HepG2 (cell line): ENCODE results near the gene CAND1. TPM values are rescaled to one million over a fixed set of nuclear protein-coding genes. Genes with fewer than 3 reads are reported as not detected.

ENCODE experiments used
- ATAC-seq: fragments of 200-7000 bp; cut with Tn5 transposase; 3 replicates; pipeline ENCODE4 v1.9.1; 2020; ENCODE audit warnings: mild to moderate bottlenecking, moderate library complexity
- BruUV-seq: library from RNA; stranded (reverse); fragments of 400-500 nt; replicated peaks from 2 replicates; lab custom pipeline; 2021; lab: Mats Ljungman, UMichigan
- CTCF ChIA-PET: fragments of 300-600 bp; formaldehyde crosslinking; extraction: SDS; loops from one replicate; lab custom pipeline; 2021; ENCODE audit warnings: low total read pairs, inconsistent platforms, low intra/inter-chr PET ratio; lab: Yijun Ruan, JAX
- POLR2A ChIA-PET: fragments of 350-600 bp; sonication (Branson Sonifier 250); formaldehyde crosslinking; loops from one replicate; lab custom pipeline; 2020; ENCODE audit warnings: antibody characterized with exemption, inconsistent platforms; lab: Yijun Ruan, JAX
- DNase-seq: peaks from one replicate; pipeline ENCODE4 v3.0.0-alpha.2; 2015; ENCODE audit warnings: low spot score
- FAIRE-seq: peaks from 3 replicates; lab custom pipeline; 2011; peaks lifted over from hg19 to GRCh38; lab: Jason Lieb, UNC
- H2AFZ ChIP-seq: one replicate; pipeline ENCODE4 v1.6.1; 2011; ENCODE audit warnings: low read length, inconsistent platforms
- H3K27ac ChIP-seq: fragments of 300-600 bp; 3 replicates; pipeline ENCODE4 v1.8.0; 2011; ENCODE audit warnings: mixed run types, mild to moderate bottlenecking, mixed read lengths, low read length, inconsistent platforms; ENCODE audit not compliant: insufficient read depth; ENCODE audit errors: extremely low read length
- H3K27me3 ChIP-seq, 2 experiments: fragments of 200-600 bp in 1 of 2; 2 replicates in 1 of 2; 3 replicates in 1 of 2; pipeline versions ENCODE4 v1.6.0 to v1.8.0; 2011; ENCODE audit warnings: low read length in 2 of 2, mild to moderate bottlenecking in 2 of 2, moderate library complexity in 2 of 2, inconsistent platforms in 1 of 2; ENCODE audit not compliant: insufficient read depth in 2 of 2, control insufficient read depth in 1 of 2
- H3K36me3 ChIP-seq, 2 experiments: fragments of 200-600 bp in 1 of 2; replicated peaks in 1 of 2; 2 replicates in 1 of 2; 3 replicates in 1 of 2; pipeline versions ENCODE4 v1.5.1 to v1.8.0; 2011; ENCODE audit warnings: low read length in 2 of 2, inconsistent platforms in 1 of 2; ENCODE audit not compliant: insufficient read depth in 2 of 2, control insufficient read depth in 1 of 2
- H3K4me1 ChIP-seq: 2 replicates; pipeline ENCODE4 v1.5.1; 2012; ENCODE audit warnings: low read length, inconsistent platforms; ENCODE audit not compliant: insufficient read depth
- H3K4me2 ChIP-seq: 2 replicates; pipeline ENCODE4 v1.6.0; 2011; ENCODE audit warnings: low read depth, low read length, inconsistent platforms
- H3K4me3 ChIP-seq, 3 experiments: fragments of 200-600 bp in 1 of 3; sonication (generic), shearing (Covaris generic) in 1 of 3; replicated peaks in 1 of 3; 2 replicates each; pipeline ENCODE4 v1.5.1; 2011 to 2016; ENCODE audit warnings: low read length in 3 of 3, inconsistent platforms in 2 of 3, low read depth in 2 of 3, mild to moderate bottlenecking in 2 of 3, control low read depth in 1 of 3, mixed read lengths in 1 of 3; ENCODE audit not compliant: insufficient read depth in 1 of 3
- H3K79me2 ChIP-seq: one replicate; pipeline ENCODE4 v1.6.1; 2011; ENCODE audit warnings: low read length, inconsistent platforms; ENCODE audit not compliant: insufficient read depth
- H3K9ac ChIP-seq: 2 replicates; pipeline ENCODE4 v1.6.0; 2011; ENCODE audit warnings: mild to moderate bottlenecking, low read depth, low read length, inconsistent platforms; ENCODE audit not compliant: insufficient read depth
- H3K9me3 ChIP-seq: 2 replicates; pipeline ENCODE4 v1.5.1; 2012; ENCODE audit warnings: mild to moderate bottlenecking, low read length
- H4K20me1 ChIP-seq: 2 replicates; pipeline ENCODE4 v1.6.0; 2011; ENCODE audit warnings: inconsistent platforms, mild to moderate bottlenecking, low read length, moderate library complexity; ENCODE audit not compliant: insufficient read depth
- CCDC6 ChIP-seq: sonication (generic); formaldehyde crosslinking; IDR thresholded peaks from 2 replicates; pipeline ENCODE4 v1.8.1; 2022; ENCODE audit warnings: mild to moderate bottlenecking, missing genetic modification reagents, moderate library complexity
- ESRRA ChIP-seq: sonication (generic); formaldehyde crosslinking; IDR thresholded peaks from 2 replicates; pipeline ENCODE4 v1.5.1; 2020; ENCODE audit warnings: mild to moderate bottlenecking, low read depth, missing genetic modification reagents
- HINFP ChIP-seq: sonication (generic); formaldehyde crosslinking; IDR thresholded peaks from 2 replicates; pipeline ENCODE4 v1.4.0; 2020; ENCODE audit warnings: low read depth, mild to moderate bottlenecking, missing genetic modification reagents
- JUNB ChIP-seq: sonication (generic); formaldehyde crosslinking; IDR thresholded peaks from 2 replicates; pipeline ENCODE4 v1.8.0; 2022; ENCODE audit warnings: missing genetic modification reagents, mild to moderate bottlenecking, borderline replicate concordance
- MEIS2 ChIP-seq: sonication (generic); formaldehyde crosslinking; IDR thresholded peaks from 2 replicates; pipeline ENCODE4 v1.9.0; 2021; ENCODE audit warnings: mild to moderate bottlenecking, missing genetic modification reagents
- NR2C2 ChIP-seq: sonication (generic); formaldehyde crosslinking; IDR thresholded peaks from 2 replicates; pipeline ENCODE4 v1.4.0; 2020; ENCODE audit warnings: missing genetic modification reagents, mild to moderate bottlenecking, moderate library complexity, borderline replicate concordance
- ONECUT2 ChIP-seq: sonication (generic); formaldehyde crosslinking; IDR thresholded peaks from 2 replicates; pipeline ENCODE4 v1.4.0; 2020; ENCODE audit warnings: missing genetic modification reagents
- TSC22D2 ChIP-seq: sonication (generic); formaldehyde crosslinking; IDR thresholded peaks from 2 replicates; pipeline ENCODE4 v1.5.1; 2020; ENCODE audit warnings: missing genetic modification reagents, mild to moderate bottlenecking, borderline replicate concordance
- XBP1 ChIP-seq: sonication (generic); formaldehyde crosslinking; IDR thresholded peaks from 2 replicates; pipeline ENCODE4 v1.5.0; 2020; ENCODE audit warnings: missing genetic modification reagents
- ZNF260 ChIP-seq: sonication (generic); formaldehyde crosslinking; IDR thresholded peaks from 2 replicates; pipeline ENCODE4 v1.4.0; 2020; ENCODE audit warnings: missing genetic modification reagents, low read depth, mild to moderate bottlenecking, borderline replicate concordance
- ZNF549 ChIP-seq: sonication (generic); formaldehyde crosslinking; IDR thresholded peaks from 2 replicates; pipeline ENCODE4 v1.5.0; 2020; ENCODE audit warnings: missing genetic modification reagents
- ZXDC ChIP-seq: sonication (generic); formaldehyde crosslinking; IDR thresholded peaks from 2 replicates; pipeline ENCODE4 v1.5.0; 2020; ENCODE audit warnings: mild to moderate bottlenecking, missing genetic modification reagents
- WGBS: methylation state at CpG from one replicate; pipeline ENCODE4 v1.1.6; 2017; ENCODE audit warnings: low lambda C conversion rate; 5-methylcytosine and 5-hydroxymethylcytosine counted together
- in situ Hi-C: cut with HindIII; loops from 2 replicates; pipeline ENCODE4 v1.10.0; 2017; ENCODE audit warnings: low pct_unique_long_range_greater_than_20kb; ENCODE audit not compliant: extremely low pct_ligation_motif_present
- intact Hi-C: fragments of 100-400 bp; cut with micrococcal nuclease; formaldehyde crosslinking; loops from one replicate; pipeline ENCODE4 v1.10.0; 2022; ENCODE audit not compliant: unreplicated experiment
- polyA plus RNA-seq, 8 experiments: library from polyadenylated mRNA; depleted of rRNA in 3 of 8; stranded (reverse) in 7 of 8; unstranded in 1 of 8; fragments of >200 nt; fragmentation: Illumina TruSeq in 4 of 8; extraction: Trizol in 4 of 8; gene quantifications; 2 replicates each; pipeline versions ENCODE4 v1.2.1 to v1.2.3, GENCODE V29; 2011 to 2016; ENCODE audit warnings: low read depth in 4 of 8, missing spikeins in 1 of 8, mixed read lengths in 1 of 8; ENCODE audit not compliant: insufficient read depth in 1 of 8
- total RNA-seq, 5 experiments: library from RNA; depleted of rRNA; stranded (reverse); fragments of >200 nt; fragmentation: Illumina TruSeq; extraction: Trizol; gene quantifications; 2 replicates each; pipeline ENCODE4 v1.2.3, GENCODE V29; 2016; ENCODE audit warnings: low read depth in 1 of 5
- TF ChIP-seq, protein P1 (sequence below): sonication (generic); formaldehyde crosslinking; IDR thresholded peaks from 2 replicates; pipeline ENCODE4 v1.5.1; 2020; ENCODE audit warnings: missing genetic modification reagents, mild to moderate bottlenecking, borderline replicate concordance
- TF ChIP-seq, protein P2 (sequence below): sonication (generic); formaldehyde crosslinking; IDR thresholded peaks from 2 replicates; pipeline ENCODE4 v1.9.0; 2021; ENCODE audit warnings: missing genetic modification reagents, borderline replicate concordance
- TF ChIP-seq, protein P3 (sequence below): sonication (generic); formaldehyde crosslinking; IDR thresholded peaks from 2 replicates; pipeline ENCODE4 v1.8.1; 2023; ENCODE audit warnings: mild to moderate bottlenecking, missing genetic modification reagents, borderline replicate concordance

Gene CAND1
- total and polyA plus RNA-seq, 2 of the 13 experiments (the other 11 are each of a cell fraction or from before 2014, with no cell fraction given) = 56.2 to 138 TPM

DNA sequence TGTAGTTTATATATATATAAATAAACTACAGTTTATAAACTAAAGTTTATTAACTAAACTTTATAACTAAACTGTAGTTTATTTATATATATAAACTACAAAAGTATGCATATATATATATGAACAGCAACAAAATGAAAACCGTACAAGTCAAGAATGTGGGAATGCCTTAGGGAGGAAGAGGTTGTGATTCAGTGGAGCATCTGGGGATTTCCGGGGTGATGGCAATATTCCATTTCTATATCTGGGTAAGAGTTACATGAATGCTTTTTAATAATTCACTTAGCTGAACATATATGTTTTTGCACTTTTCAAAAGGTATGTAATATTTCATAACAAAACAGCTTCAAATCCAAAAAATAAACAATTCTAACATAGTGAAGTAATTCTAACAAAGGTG lies 30.1 kb upstream of the CAND1 start:
- no peaks in the 10 kb centered on the region for H4K20me1 ChIP-seq
- H3K27me3 ChIP-seq = no peaks in the 10 kb centered on the region; a peak in 1 of 5 replicates
- POLR2A ChIA-PET = no interaction called here
- WGBS = 27% methylated on average over 2 of the region's 2 CpGs
- FAIRE-seq (no peak), DNase-seq (no peak), ATAC-seq (no peak)
- in situ Hi-C loops (no loop called here), intact Hi-C loops (no loop called here)
- H3K4me2 ChIP-seq = no peak overlapping the region
- no peaks in the 10 kb centered on the region for H3K79me2 ChIP-seq
- H3K9me3 ChIP-seq = no peaks in the 10 kb centered on the region
- no peak overlapping the region for H3K27ac ChIP-seq
- no TSS peak for BruUV-seq
- no peak overlapping the region for H3K4me3 ChIP-seq
- H3K4me1 ChIP-seq = no peaks in the 10 kb centered on the region
- CTCF ChIA-PET = no interaction called here
- H3K9ac ChIP-seq = no peak overlapping the region
- no peaks in the 10 kb centered on the region for H3K36me3 ChIP-seq
- no peak overlapping the region for H2AFZ ChIP-seq
- no peak for TF ChIP-seq XBP1
- TF ChIP-seq ZNF549 = no peak
- TF ChIP-seq, protein P1, sequence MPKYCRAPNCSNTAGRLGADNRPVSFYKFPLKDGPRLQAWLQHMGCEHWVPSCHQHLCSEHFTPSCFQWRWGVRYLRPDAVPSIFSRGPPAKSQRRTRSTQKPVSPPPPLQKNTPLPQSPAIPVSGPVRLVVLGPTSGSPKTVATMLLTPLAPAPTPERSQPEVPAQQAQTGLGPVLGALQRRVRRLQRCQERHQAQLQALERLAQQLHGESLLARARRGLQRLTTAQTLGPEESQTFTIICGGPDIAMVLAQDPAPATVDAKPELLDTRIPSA (CRISPR knock-in tag) = no peak
- no peak for TF ChIP-seq ESRRA (CRISPR knock-in tag)
- TF ChIP-seq NR2C2 = no peak
- no peak for TF ChIP-seq ZXDC (CRISPR knock-in tag)
- no peak for TF ChIP-seq HINFP
- no peak for TF ChIP-seq CCDC6 (CRISPR knock-in tag)
- TF ChIP-seq ZNF260 (CRISPR knock-in tag) = no peak
- TF ChIP-seq MEIS2 (CRISPR knock-in tag) = no peak
- TF ChIP-seq TSC22D2 = no peak
- TF ChIP-seq JUNB (CRISPR knock-in tag) = no peak
- TF ChIP-seq, protein P2, sequence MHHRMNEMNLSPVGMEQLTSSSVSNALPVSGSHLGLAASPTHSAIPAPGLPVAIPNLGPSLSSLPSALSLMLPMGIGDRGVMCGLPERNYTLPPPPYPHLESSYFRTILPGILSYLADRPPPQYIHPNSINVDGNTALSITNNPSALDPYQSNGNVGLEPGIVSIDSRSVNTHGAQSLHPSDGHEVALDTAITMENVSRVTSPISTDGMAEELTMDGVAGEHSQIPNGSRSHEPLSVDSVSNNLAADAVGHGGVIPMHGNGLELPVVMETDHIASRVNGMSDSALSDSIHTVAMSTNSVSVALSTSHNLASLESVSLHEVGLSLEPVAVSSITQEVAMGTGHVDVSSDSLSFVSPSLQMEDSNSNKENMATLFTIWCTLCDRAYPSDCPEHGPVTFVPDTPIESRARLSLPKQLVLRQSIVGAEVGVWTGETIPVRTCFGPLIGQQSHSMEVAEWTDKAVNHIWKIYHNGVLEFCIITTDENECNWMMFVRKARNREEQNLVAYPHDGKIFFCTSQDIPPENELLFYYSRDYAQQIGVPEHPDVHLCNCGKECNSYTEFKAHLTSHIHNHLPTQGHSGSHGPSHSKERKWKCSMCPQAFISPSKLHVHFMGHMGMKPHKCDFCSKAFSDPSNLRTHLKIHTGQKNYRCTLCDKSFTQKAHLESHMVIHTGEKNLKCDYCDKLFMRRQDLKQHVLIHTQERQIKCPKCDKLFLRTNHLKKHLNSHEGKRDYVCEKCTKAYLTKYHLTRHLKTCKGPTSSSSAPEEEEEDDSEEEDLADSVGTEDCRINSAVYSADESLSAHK = no peak
- TF ChIP-seq ONECUT2 (CRISPR knock-in tag) = no peak
- TF ChIP-seq, protein P3, sequence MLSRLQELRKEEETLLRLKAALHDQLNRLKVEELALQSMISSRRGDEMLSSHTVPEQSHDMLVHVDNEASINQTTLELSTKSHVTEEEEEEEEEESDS = no peak
